AG09319 (cell line): ENCODE measurements around the gene EPB41L4B.
"Not testable (repeated sequence)": the region's sequence is repeated elsewhere in the genome, so short reads cannot be mapped to it uniquely, and the experiment has no call there.

ENCODE experiments used
- DNase-seq: peaks from one replicate; pipeline ENCODE4 v3.0.0-alpha.2; 2010; ENCODE audit warnings: low read depth; ENCODE audit errors: extremely low read depth
- CTCF ChIP-seq: IDR thresholded peaks from 2 replicates; pipeline ENCODE4 v1.5.1; 2011; ENCODE audit warnings: low read depth, mild to moderate bottlenecking, inconsistent platforms, low read length, moderate library complexity

Gene EPB41L4B

DNA sequence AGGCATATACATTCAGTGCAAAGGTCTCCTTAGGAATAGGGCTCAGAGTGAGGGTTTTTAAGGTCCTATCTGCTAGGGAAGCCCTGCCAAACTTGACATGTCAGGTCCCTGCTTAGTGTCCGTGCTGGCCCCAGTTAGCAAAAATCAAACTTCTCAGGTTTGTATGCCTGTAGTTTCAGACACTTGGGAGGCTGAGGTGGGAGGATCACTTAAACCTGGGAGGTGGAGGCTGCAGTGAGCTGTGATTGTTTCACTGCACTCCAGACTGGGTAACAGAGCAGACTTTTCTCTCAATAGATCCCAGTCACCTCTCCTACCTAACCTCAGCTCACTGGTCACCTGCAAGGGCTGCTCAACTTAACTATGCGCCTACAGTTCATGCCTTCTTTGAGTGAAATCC lies 182.4 kb downstream of the EPB41L4B start:
- TF ChIP-seq CTCF: no peak
- no peak for DNase-seq

DNA sequence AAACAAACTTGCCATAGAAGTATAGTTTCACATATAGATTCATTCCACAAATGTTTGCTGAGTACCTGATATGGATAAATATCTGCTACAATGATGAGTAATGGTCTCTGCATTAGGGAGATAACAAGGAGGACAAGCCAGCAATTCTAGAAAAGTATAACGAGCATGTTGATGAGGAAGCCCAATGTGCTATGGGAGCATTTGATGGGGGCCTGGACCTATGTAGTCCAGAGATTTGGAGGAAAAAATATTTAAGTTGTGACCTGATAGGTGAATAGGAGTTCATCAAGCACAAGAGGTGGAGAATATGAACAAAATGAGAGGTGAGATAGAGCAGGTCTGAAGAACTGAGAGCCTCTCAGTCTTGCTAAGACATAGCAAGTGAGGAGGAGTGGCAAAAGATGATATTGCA lies 186.7 kb downstream of the EPB41L4B start:
- TF ChIP-seq CTCF: no peak
- no peak for DNase-seq

GRCh38 chr9:109133533-109133932 lies 187.3 kb downstream of the EPB41L4B start:
- TF ChIP-seq CTCF: no peak
- no peak for DNase-seq

- no peak for TF ChIP-seq CTCF
- no peak for DNase-seq
These were observed 188.3 kb downstream of the EPB41L4B start for GRCh38 chr9:109132567-109133021.

DNA sequence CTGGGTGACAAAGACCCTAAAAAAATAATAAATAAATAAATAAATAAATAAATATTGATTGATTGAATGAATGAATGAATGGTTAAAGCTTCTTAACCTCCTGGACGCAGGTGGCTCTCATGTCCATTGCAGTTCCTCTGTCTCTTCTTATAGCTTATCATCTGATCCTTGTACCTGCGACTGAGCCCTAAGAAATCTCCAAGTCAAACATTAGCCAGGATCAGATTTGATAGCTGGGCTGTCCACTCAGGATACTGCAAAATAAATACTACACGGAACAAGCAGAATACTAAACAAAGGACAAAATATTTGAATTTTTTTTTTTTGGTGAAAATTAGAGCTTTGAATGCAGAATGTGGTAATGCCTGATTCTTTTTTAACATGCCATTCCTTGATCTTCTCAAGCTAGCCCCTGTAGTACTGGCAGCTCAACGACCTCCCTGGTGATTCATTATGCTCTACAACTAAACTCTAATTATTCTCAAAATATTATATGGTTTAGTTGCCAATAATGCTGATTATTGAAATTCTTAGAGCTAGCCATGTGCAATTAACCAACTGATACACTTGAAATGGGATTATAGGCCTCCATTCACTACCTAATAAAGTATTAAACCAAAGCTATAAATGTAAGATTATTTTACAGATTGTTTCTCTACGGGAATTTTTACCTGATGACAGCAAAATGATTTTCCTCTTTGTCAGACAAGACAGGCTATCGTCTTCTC lies 191.2 kb downstream of the EPB41L4B start:
- TF ChIP-seq CTCF: no peak
- no peak for DNase-seq

- not testable (repeated sequence) for DNase-seq
These were observed 194.2 kb downstream of the EPB41L4B start for GRCh38 chr9:109126671-109127070.

- no peak for DNase-seq
- no peak for TF ChIP-seq CTCF
These were observed 196.7 kb downstream of the EPB41L4B start for GRCh38 chr9:109124121-109124520.
